ENCODE data around the gene GAR1. TPM values are rescaled to one million over a fixed set of nuclear protein-coding genes. Genes with fewer than 3 reads are reported as not detected.

The GAR1 gene
- total and polyA plus RNA-seq, 9 of the 15 experiments (the other 6 are each of a cell fraction or from before 2014, with no cell fraction given) = 35.7 to 194 (median 68.2) TPM

GRCh38 chr4:109873791-109874514 lies 58.4 kb downstream of the GAR1 start (continued):
- TF ChIP-seq ATF3 (IDR thresholded peaks at IDR 0.05) = peak; percentile 85; the same call in 1 of the 2 replicates
- TF ChIP-seq ATF3 (CRISPR knock-in tag; conservative IDR thresholded peaks at IDR 0.05) = no peak
- TF ChIP-seq EP300 (IDR thresholded peaks at IDR 0.05; ENCODE audit: low read length) = peak; percentile 56
- TF ChIP-seq BHLHE40 (IDR thresholded peaks at IDR 0.05; ENCODE audit: low read length) = no peak
- TF ChIP-seq ZNF785 (CRISPR knock-in tag; IDR thresholded peaks at IDR 0.05) = no peak
- TF ChIP-seq HDAC3 (IDR thresholded peaks at IDR 0.05; ENCODE audit: borderline replicate concordance, partially characterized antibody) = no peak
- TF ChIP-seq GABPB1 (CRISPR knock-in tag; IDR thresholded peaks at IDR 0.05) = no peak
- TF ChIP-seq TARDBP (IDR thresholded peaks at IDR 0.05) = no peak
- TF ChIP-seq EZH2 (IDR thresholded peaks at IDR 0.05; ENCODE audit: borderline replicate concordance, low read depth, low read length) = no peak
- no peak for TF ChIP-seq ZNF444 (CRISPR knock-in tag; IDR thresholded peaks at IDR 0.05)
- no peak for TF ChIP-seq ZFX (CRISPR knock-in tag; IDR thresholded peaks at IDR 0.05)
- TF ChIP-seq ATF7 (IDR thresholded peaks at IDR 0.05) = peak; percentile 67
- TF ChIP-seq NFXL1 (CRISPR knock-in tag; IDR thresholded peaks at IDR 0.05) = 0 out of 2 replicates have a peak, but pooled peaks have one; percentile 35
- no peak for TF ChIP-seq XRCC5 (IDR thresholded peaks at IDR 0.05; ENCODE audit: low read depth, low read length)
- no peak for TF ChIP-seq ZNF764 (CRISPR knock-in tag; IDR thresholded peaks at IDR 0.05; ENCODE audit: low read depth)
- TF ChIP-seq ZNF583 (CRISPR knock-in tag; IDR thresholded peaks at IDR 0.05) = peak; percentile 8; the same call in 1 of the 2 replicates
- no peak for TF ChIP-seq TAL1 (IDR thresholded peaks at IDR 0.05)
- TF ChIP-seq ZNF655 (CRISPR knock-in tag; IDR thresholded peaks at IDR 0.05) = no peak
- peak; percentile 87 for TF ChIP-seq ZNF175 (CRISPR knock-in tag; IDR thresholded peaks at IDR 0.05; ENCODE audit: low read depth)
- TF ChIP-seq KLF1 (tag; IDR thresholded peaks at IDR 0.05) = peak; percentile 43; the same call in 1 of the 2 replicates
- no peak for TF ChIP-seq TFAM (CRISPR knock-in tag; conservative IDR thresholded peaks at IDR 0.05)
- TF ChIP-seq VEZF1 (CRISPR knock-in tag; IDR thresholded peaks at IDR 0.05) = peak; percentile 25; the same call in 1 of the 2 replicates
- TF ChIP-seq IRF9 (tag; IDR thresholded peaks at IDR 0.05) = 0 out of 2 replicates have a peak, but pooled peaks have one; percentile 61
- TF ChIP-seq NFATC3 (IDR thresholded peaks at IDR 0.05) = no peak
- TF ChIP-seq ZNF197 (CRISPR knock-in tag; IDR thresholded peaks at IDR 0.05; ENCODE audit: low read depth) = peak; percentile 74; the same call in 1 of the 2 replicates
- TF ChIP-seq MYC (IDR thresholded peaks at IDR 0.05; ENCODE audit: low read depth, low read length) = peak; percentile 63
- no peak for TF ChIP-seq MYC (CRISPR knock-in tag; IDR thresholded peaks at IDR 0.05; ENCODE audit: borderline replicate concordance, low read depth)

All from K562 (cell line).